ENCODE measurements around the gene PLPP4.

- no peak for TF ChIP-seq EZH2 (IDR thresholded peaks at IDR 0.05)
- no peak for TF ChIP-seq CTCF (IDR thresholded peaks at IDR 0.05 in 2 of 3, conservative IDR thresholded peaks at IDR 0.05 in 1 of 3; ENCODE audit: borderline replicate concordance in 1 of 3, insufficient read depth in 1 of 3, low read depth in 2 of 3, low read length in 2 of 3)
- TF ChIP-seq RAD21 (IDR thresholded peaks at IDR 0.05; ENCODE audit: low read depth): no peak
- TF ChIP-seq JUND (IDR thresholded peaks at IDR 0.05): no peak
- TF ChIP-seq EGR1 (IDR thresholded peaks at IDR 0.05; ENCODE audit: low read depth): no peak
- no peak for TF ChIP-seq ZBTB33 (IDR thresholded peaks at IDR 0.05; ENCODE audit: extremely low read depth, insufficient replicate concordance, low read length)
- no peak for TF ChIP-seq SIN3A (IDR thresholded peaks at IDR 0.05; ENCODE audit: low read depth)
- no peak for TF ChIP-seq YY1 (IDR thresholded peaks at IDR 0.05; ENCODE audit: extremely low read depth, insufficient replicate concordance, low read depth, low read length)
- no peak for TF ChIP-seq POLR2AphosphoS5 (IDR thresholded peaks at IDR 0.05; ENCODE audit: low read depth, low read length)
- TF ChIP-seq ZNF274 (IDR thresholded peaks at IDR 0.05; ENCODE audit: low read depth, low read length): no peak
- TF ChIP-seq ATF3 (IDR thresholded peaks at IDR 0.05): no peak
- TF ChIP-seq SP1 (IDR thresholded peaks at IDR 0.05; ENCODE audit: low read depth): no peak
- TF ChIP-seq REST (IDR thresholded peaks at IDR 0.05; ENCODE audit: low read depth): no peak
- no peak for TF ChIP-seq FOSL1 (IDR thresholded peaks at IDR 0.05; ENCODE audit: low read depth)
Measured at GRCh38 chr10:120475844-120476791, 19.1 kb downstream of the PLPP4 start.
